Measurements from ENCODE around the gene COL18A1. TPM values are rescaled to one million over a fixed set of nuclear protein-coding genes. Genes with fewer than 3 reads are reported as not detected.

COL18A1 gene
- total RNA-seq, 2 donors from 2014 or later, result 56.2 to 229 TPM

- TF ChIP-seq CTCF (IDR thresholded peaks at IDR 0.05), result no peak
- no peak for TF ChIP-seq POLR2A (IDR thresholded peaks at IDR 0.05)
- TF ChIP-seq POLR2AphosphoS5 (IDR thresholded peaks at IDR 0.05), result no peak
- no peaks in the 10 kb centered on the region for H3K36me3 ChIP-seq
- no peak overlapping the region for H3K4me3 ChIP-seq
- H3K4me1 ChIP-seq (replicated peaks), result no peaks in the 10 kb centered on the region
- intact Hi-C loops (cut with DNase I), result no loop called here
- H3K27me3 ChIP-seq (replicated peaks; ENCODE audit: insufficient read depth), result no peaks in the 10 kb centered on the region
- H3K9me3 ChIP-seq, result no peaks in the 10 kb centered on the region
- H3K27ac ChIP-seq, result no peak overlapping the region
- DNase-seq (ENCODE audit: low spot score), result no peak
- 67% methylated on average over 34 of the region's 34 CpGs for WGBS
Observed at GRCh38 chr21:45535341-45536081, 130.5 kb downstream of the COL18A1 start.

- no peaks in the 10 kb centered on the region for H3K27me3 ChIP-seq (replicated peaks; ENCODE audit: insufficient read depth)
- no peaks in the 10 kb centered on the region for H3K36me3 ChIP-seq
- no peak for TF ChIP-seq POLR2A (IDR thresholded peaks at IDR 0.05)
- no peak for TF ChIP-seq POLR2AphosphoS5 (IDR thresholded peaks at IDR 0.05)
- TF ChIP-seq CTCF (IDR thresholded peaks at IDR 0.05), result no peak
- no peaks in the 10 kb centered on the region for H3K4me1 ChIP-seq (replicated peaks)
- 96% methylated on average over 31 of the region's 31 CpGs for WGBS
- H3K9me3 ChIP-seq, result no peaks in the 10 kb centered on the region
- DNase-seq (ENCODE audit: low spot score), result no peak
- no peak overlapping the region for H3K27ac ChIP-seq
- H3K4me3 ChIP-seq, result no peak overlapping the region
- intact Hi-C loops (cut with DNase I), result no loop called here
Observed at GRCh38 chr21:45536301-45537081, 131.5 kb downstream of the COL18A1 start.

- DNase-seq (ENCODE audit: low spot score), result no peak
- 92% methylated on average over 37 of the region's 37 CpGs for WGBS
- H3K36me3 ChIP-seq, result no peaks in the 10 kb centered on the region
- H3K27me3 ChIP-seq (replicated peaks; ENCODE audit: insufficient read depth), result no peaks in the 10 kb centered on the region
- H3K9me3 ChIP-seq, result no peaks in the 10 kb centered on the region
- no peaks in the 10 kb centered on the region for H3K4me1 ChIP-seq (replicated peaks)
- no peak overlapping the region for H3K27ac ChIP-seq
- no peak for TF ChIP-seq POLR2AphosphoS5 (IDR thresholded peaks at IDR 0.05)
- no peak for TF ChIP-seq POLR2A (IDR thresholded peaks at IDR 0.05)
- no peak for TF ChIP-seq CTCF (IDR thresholded peaks at IDR 0.05)
- intact Hi-C loops (cut with DNase I), result no loop called here
- H3K4me3 ChIP-seq, result no peak overlapping the region
Observed at GRCh38 chr21:45537111-45537745, 132.3 kb downstream of the COL18A1 start.

- H3K36me3 ChIP-seq, result no peaks in the 10 kb centered on the region
- no peak overlapping the region for H3K4me3 ChIP-seq
- H3K9me3 ChIP-seq, result no peaks in the 10 kb centered on the region
- TF ChIP-seq POLR2A (IDR thresholded peaks at IDR 0.05) (no peak), CTCF (IDR thresholded peaks at IDR 0.05) (no peak), POLR2AphosphoS5 (IDR thresholded peaks at IDR 0.05) (no peak)
- 96% methylated on average over 27 of the region's 27 CpGs for WGBS
- no peak for DNase-seq (ENCODE audit: low spot score)
- peaks cover 2% of the 10 kb centered on the region for H3K4me1 ChIP-seq (replicated peaks)
- intact Hi-C loops (cut with DNase I), result no loop called here
- no peaks in the 10 kb centered on the region for H3K27me3 ChIP-seq (replicated peaks; ENCODE audit: insufficient read depth)
- no peak overlapping the region for H3K27ac ChIP-seq
Observed at GRCh38 chr21:45537746-45538291, 132.9 kb downstream of the COL18A1 start.
